Spinal cord (tissue), 10 donors: ENCODE data around the gene NCEH1. TPM values are rescaled to one million over a fixed set of nuclear protein-coding genes. Genes with fewer than 3 reads are reported as not detected.

ENCODE experiments used
- DNase-seq, 6 donors: peaks; one replicate each; pipeline versions ENCODE4 v3.0.0 to v3.0.0-alpha.2; 2013 to 2015; ENCODE audit warnings: low spot score in 6 of 6, low read depth in 4 of 6
- H3K27ac ChIP-seq: one replicate; pipeline ENCODE4 v1.5.1; 2013; ENCODE audit warnings: low read depth, low read length, control low read depth
- H3K27me3 ChIP-seq: one replicate; pipeline ENCODE4 v1.6.1; 2013; ENCODE audit warnings: low read length; ENCODE audit not compliant: control insufficient read depth, insufficient read depth
- H3K36me3 ChIP-seq: one replicate; pipeline ENCODE4 v1.6.1; 2013; ENCODE audit warnings: low read length; ENCODE audit not compliant: control insufficient read depth, insufficient read depth
- H3K4me1 ChIP-seq: one replicate; pipeline ENCODE4 v1.6.1; 2013; ENCODE audit warnings: low read length; ENCODE audit not compliant: control insufficient read depth, insufficient read depth
- H3K4me3 ChIP-seq: one replicate; pipeline ENCODE4 v1.5.1; 2013; ENCODE audit warnings: low read depth, low read length, control low read depth
- H3K9me3 ChIP-seq: one replicate; pipeline ENCODE4 v1.6.1; 2013; ENCODE audit warnings: low read length; ENCODE audit not compliant: control insufficient read depth, insufficient read depth
- WGBS: methylation state at CpG from one replicate; pipeline ENCODE4 v1.1.5; 2013; ENCODE audit warnings: missing lambda C conversion rate; ENCODE audit not compliant: insufficient coverage; 5-methylcytosine and 5-hydroxymethylcytosine counted together
- polyA plus RNA-seq, 2 donors: library from polyadenylated mRNA; unstranded; fragments of 120-200 nt; gene quantifications; one replicate each; pipeline ENCODE4 v1.2.1, GENCODE V29; 2013; ENCODE audit not compliant: insufficient read length in 2 of 2
- total RNA-seq, 2 donors: library from RNA; depleted of rRNA in 1 of 2; stranded (reverse); fragments of 120-200 nt in 1 of 2; fragments of >200 nt in 1 of 2; gene quantifications; one replicate each; pipeline versions ENCODE4 v1.2.3 to v1.2.4, GENCODE V29; 2013 to 2014
- donor health status: healthy.

The NCEH1 gene
- total and polyA plus RNA-seq, 4 donors: 4.0 to 16.3 (median 11.4) TPM

GRCh38 chr3:172609750-172610149 lies 101.1 kb downstream of the NCEH1 start:
- Histone ChIP-seq H3K9me3 (no peaks in the 10 kb centered on the region), H3K27me3 (no peaks in the 10 kb centered on the region), H3K4me3 (no peak overlapping the region), H3K4me1 (no peaks in the 10 kb centered on the region), H3K27ac (no peak overlapping the region), H3K36me3 (no peaks in the 10 kb centered on the region)
- no CpG with 5 or more reads among the region's 6 CpGs for WGBS
- no peak for DNase-seq

- Histone ChIP-seq H3K4me3 (no peak overlapping the region), H3K4me1 (no peaks in the 10 kb centered on the region), H3K9me3 (no peaks in the 10 kb centered on the region), H3K27me3 (no peaks in the 10 kb centered on the region), H3K27ac (no peak overlapping the region), H3K36me3 (no peaks in the 10 kb centered on the region)
- no CpG with 5 or more reads among the region's 2 CpGs for WGBS
- no peak for DNase-seq
These were observed 102.3 kb downstream of the NCEH1 start for GRCh38 chr3:172608575-172608974.

- Histone ChIP-seq H3K9me3 (no peaks in the 10 kb centered on the region), H3K4me1 (no peaks in the 10 kb centered on the region), H3K27ac (peak overlapping the region; percentile 50), H3K27me3 (no peaks in the 10 kb centered on the region), H3K4me3 (no peak overlapping the region), H3K36me3 (no peaks in the 10 kb centered on the region)
- DNase-seq: peak in 2 of 6 donors; percentile 37 to 63
- WGBS: 20% methylated on average over 1 of the region's 2 CpGs
These were observed 103.4 kb downstream of the NCEH1 start for GRCh38 chr3:172607305-172608121.

- 56% methylated on average over 3 of the region's 5 CpGs for WGBS
- Histone ChIP-seq H3K27ac (no peak overlapping the region), H3K4me3 (no peak overlapping the region), H3K9me3 (no peaks in the 10 kb centered on the region), H3K36me3 (no peaks in the 10 kb centered on the region), H3K4me1 (no peaks in the 10 kb centered on the region), H3K27me3 (no peaks in the 10 kb centered on the region)
- no peak for DNase-seq
These were observed 104.8 kb downstream of the NCEH1 start for GRCh38 chr3:172606021-172606420.

- no peaks in the 10 kb centered on the region for H3K9me3 ChIP-seq
- no peaks in the 10 kb centered on the region for H3K27me3 ChIP-seq
- H3K4me1 ChIP-seq: no peaks in the 10 kb centered on the region
- no peaks in the 10 kb centered on the region for H3K36me3 ChIP-seq
- no peak overlapping the region for H3K27ac ChIP-seq
- no peak for DNase-seq
- no CpG with 5 or more reads among the region's 3 CpGs for WGBS
- H3K4me3 ChIP-seq: no peak overlapping the region
These were observed 105.8 kb downstream of the NCEH1 start for GRCh38 chr3:172604895-172605646.

- no peak for DNase-seq
- no peaks in the 10 kb centered on the region for H3K36me3 ChIP-seq
- H3K27me3 ChIP-seq: no peaks in the 10 kb centered on the region
- H3K27ac ChIP-seq: no peak overlapping the region
- no peaks in the 10 kb centered on the region for H3K9me3 ChIP-seq
- no CpG with 5 or more reads among the region's 3 CpGs for WGBS
- no peaks in the 10 kb centered on the region for H3K4me1 ChIP-seq
- no peak overlapping the region for H3K4me3 ChIP-seq
These were observed 109.6 kb downstream of the NCEH1 start for GRCh38 chr3:172601066-172601832.

GRCh38 chr3:172600644-172601065 lies 110.2 kb downstream of the NCEH1 start:
- no peak for DNase-seq
- Histone ChIP-seq H3K4me3 (no peak overlapping the region), H3K27me3 (no peaks in the 10 kb centered on the region), H3K27ac (no peak overlapping the region), H3K9me3 (no peaks in the 10 kb centered on the region), H3K4me1 (no peaks in the 10 kb centered on the region), H3K36me3 (no peaks in the 10 kb centered on the region)
- 100% methylated on average over 1 of the region's 3 CpGs for WGBS

GRCh38 chr3:172598904-172599303 lies 112.0 kb downstream of the NCEH1 start:
- Histone ChIP-seq H3K9me3 (no peaks in the 10 kb centered on the region), H3K27me3 (no peaks in the 10 kb centered on the region), H3K4me1 (no peaks in the 10 kb centered on the region), H3K4me3 (no peak overlapping the region), H3K27ac (no peak overlapping the region), H3K36me3 (no peaks in the 10 kb centered on the region)
- no peak for DNase-seq
- no CpG with 5 or more reads among the region's 3 CpGs for WGBS

GRCh38 chr3:172596394-172596706 lies 114.5 kb downstream of the NCEH1 start:
- no peaks in the 10 kb centered on the region for H3K27me3 ChIP-seq
- no peaks in the 10 kb centered on the region for H3K9me3 ChIP-seq
- H3K4me1 ChIP-seq: no peaks in the 10 kb centered on the region
- WGBS: no CpG with 5 or more reads among the region's 2 CpGs
- no peak overlapping the region for H3K4me3 ChIP-seq
- H3K36me3 ChIP-seq: no peaks in the 10 kb centered on the region
- H3K27ac ChIP-seq: no peak overlapping the region
- DNase-seq: no peak
